SK-N-SH treated with all-trans-retinoic acid at 6 μM for 48 hours (cell line): ENCODE results near the gene COL3A1.

Experiments used
- ATAC-seq: fragments of 200-7000 bp; cut with Tn5 transposase; 3 replicates; pipeline ENCODE4 v1.9.1; 2020; ENCODE audit warnings: mild to moderate bottlenecking, moderate library complexity
- ARNTL ChIP-seq: fragments of 450-650 bp; formaldehyde crosslinking; IDR thresholded peaks from 2 replicates; pipeline ENCODE4 v1.5.0; 2020; ENCODE audit warnings: low read depth, mild to moderate bottlenecking, moderate library complexity, borderline replicate concordance
- BACH2 ChIP-seq: fragments of 250-450 bp; sonication (Bioruptor Pico); IDR thresholded peaks from 2 replicates; pipeline ENCODE4 v1.9.0; 2021; ENCODE audit warnings: mild to moderate bottlenecking, borderline replicate concordance
- CSDC2 ChIP-seq: fragments of 250-450 bp; sonication (Bioruptor Pico); IDR thresholded peaks from 2 replicates; pipeline ENCODE4 v1.5.0; 2020; ENCODE audit warnings: mild to moderate bottlenecking, moderate library complexity
- ESRRG ChIP-seq: fragments of 250-450 bp; sonication (Bioruptor Pico); IDR thresholded peaks from 2 replicates; pipeline ENCODE4 v1.6.1; 2021; ENCODE audit warnings: mild to moderate bottlenecking
- GLIS3 ChIP-seq: fragments of 250-450 bp; sonication (Bioruptor Pico); IDR thresholded peaks from 2 replicates; pipeline ENCODE4 v1.5.0; 2020; ENCODE audit warnings: mild to moderate bottlenecking, moderate library complexity
- ISL1 ChIP-seq: fragments of 250-450 bp; sonication (Bioruptor Pico); IDR thresholded peaks from 2 replicates; pipeline ENCODE4 v2.1.2; 2022; ENCODE audit warnings: mild to moderate bottlenecking, moderate library complexity
- OSR1 ChIP-seq: fragments of 250-450 bp; sonication (Bioruptor Pico); IDR thresholded peaks from 2 replicates; pipeline ENCODE4 v1.8.0; 2022; ENCODE audit warnings: moderate library complexity, mild to moderate bottlenecking, inconsistent platforms
- PPARA ChIP-seq: fragments of 250-450 bp; sonication (Bioruptor Pico); IDR thresholded peaks from 2 replicates; pipeline ENCODE4 v1.5.0; 2020; ENCODE audit warnings: mild to moderate bottlenecking, borderline replicate concordance
- RARB ChIP-seq: fragments of 250-450 bp; sonication (Bioruptor Pico); IDR thresholded peaks from 2 replicates; pipeline ENCODE4 v1.8.0; 2021; ENCODE audit warnings: mild to moderate bottlenecking, moderate library complexity
- SNAI2 ChIP-seq: fragments of 250-450 bp; sonication (Bioruptor Pico); IDR thresholded peaks from 2 replicates; pipeline ENCODE4 v1.5.0; 2020; ENCODE audit warnings: mild to moderate bottlenecking, moderate library complexity
- TCF4 ChIP-seq: fragments of 250-450 bp; sonication (Bioruptor Pico); IDR thresholded peaks from 2 replicates; pipeline ENCODE4 v1.8.0; 2021; ENCODE audit warnings: mild to moderate bottlenecking, moderate library complexity, borderline replicate concordance
- TOX ChIP-seq: fragments of 250-450 bp; sonication (Bioruptor Pico); IDR thresholded peaks from 2 replicates; pipeline ENCODE4 v1.8.0; 2021; ENCODE audit warnings: mild to moderate bottlenecking, moderate library complexity, borderline replicate concordance
- TSHZ2 ChIP-seq: fragments of 250-450 bp; sonication (Bioruptor Pico); IDR thresholded peaks from 2 replicates; pipeline ENCODE4 v1.5.0; 2020; ENCODE audit warnings: mild to moderate bottlenecking, moderate library complexity
- ZC3H10 ChIP-seq: fragments of 250-450 bp; sonication (Bioruptor Pico); IDR thresholded peaks from 2 replicates; pipeline ENCODE4 v1.5.1; 2021; ENCODE audit warnings: mild to moderate bottlenecking, moderate library complexity
- ZFP3 ChIP-seq: fragments of 250-450 bp; sonication (Bioruptor Pico); IDR thresholded peaks from 2 replicates; pipeline ENCODE4 v1.5.0; 2020; ENCODE audit warnings: mild to moderate bottlenecking, moderate library complexity
- ZNF565 ChIP-seq: fragments of 450-650 bp; formaldehyde crosslinking; conservative IDR thresholded peaks from 2 replicates; pipeline ENCODE4 v1.5.0; 2020; ENCODE audit warnings: low read depth, mild to moderate bottlenecking, moderate library complexity
- ZNF8 ChIP-seq: fragments of 450-650 bp; formaldehyde crosslinking; IDR thresholded peaks from 2 replicates; pipeline ENCODE4 v1.5.0; 2020; ENCODE audit warnings: mild to moderate bottlenecking, moderate library complexity
- TF ChIP-seq, protein P1 (sequence below): fragments of 250-450 bp; sonication (Bioruptor Pico); IDR thresholded peaks from 2 replicates; pipeline ENCODE4 v1.8.0; 2020; ENCODE audit warnings: mild to moderate bottlenecking, moderate library complexity, borderline replicate concordance
- TF ChIP-seq, protein P2 (sequence below): fragments of 250-450 bp; sonication (Bioruptor Pico); IDR thresholded peaks from 2 replicates; pipeline ENCODE4 v1.8.0; 2021; ENCODE audit warnings: low read depth, mild to moderate bottlenecking, moderate library complexity, borderline replicate concordance
- TF ChIP-seq, protein P3 (sequence below): fragments of 250-450 bp; sonication (Bioruptor Pico); IDR thresholded peaks from 2 replicates; pipeline ENCODE4 v1.5.1; 2021; ENCODE audit warnings: mild to moderate bottlenecking, moderate library complexity

COL3A1 gene

GRCh38 chr2:188957646-188958045 is 16.5 kb upstream of the COL3A1 start (continued):
- no peak for TF ChIP-seq ZC3H10 (CRISPR knock-in tag)
- TF ChIP-seq ARNTL (CRISPR knock-in tag), result no peak
- TF ChIP-seq ESRRG (CRISPR knock-in tag), result no peak
- TF ChIP-seq, protein P1, sequence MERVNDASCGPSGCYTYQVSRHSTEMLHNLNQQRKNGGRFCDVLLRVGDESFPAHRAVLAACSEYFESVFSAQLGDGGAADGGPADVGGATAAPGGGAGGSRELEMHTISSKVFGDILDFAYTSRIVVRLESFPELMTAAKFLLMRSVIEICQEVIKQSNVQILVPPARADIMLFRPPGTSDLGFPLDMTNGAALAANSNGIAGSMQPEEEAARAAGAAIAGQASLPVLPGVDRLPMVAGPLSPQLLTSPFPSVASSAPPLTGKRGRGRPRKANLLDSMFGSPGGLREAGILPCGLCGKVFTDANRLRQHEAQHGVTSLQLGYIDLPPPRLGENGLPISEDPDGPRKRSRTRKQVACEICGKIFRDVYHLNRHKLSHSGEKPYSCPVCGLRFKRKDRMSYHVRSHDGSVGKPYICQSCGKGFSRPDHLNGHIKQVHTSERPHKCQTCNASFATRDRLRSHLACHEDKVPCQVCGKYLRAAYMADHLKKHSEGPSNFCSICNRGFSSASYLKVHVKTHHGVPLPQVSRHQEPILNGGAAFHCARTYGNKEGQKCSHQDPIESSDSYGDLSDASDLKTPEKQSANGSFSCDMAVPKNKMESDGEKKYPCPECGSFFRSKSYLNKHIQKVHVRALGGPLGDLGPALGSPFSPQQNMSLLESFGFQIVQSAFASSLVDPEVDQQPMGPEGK (CRISPR knock-in tag), result no peak
- no peak for TF ChIP-seq SNAI2 (CRISPR knock-in tag)
- no peak for TF ChIP-seq GLIS3 (CRISPR knock-in tag)
- TF ChIP-seq CSDC2 (CRISPR knock-in tag), result no peak

- no peak for ATAC-seq
- no peak for TF ChIP-seq ESRRG (CRISPR knock-in tag)
- no peak for TF ChIP-seq ZFP3 (CRISPR knock-in tag)
- no peak for TF ChIP-seq RARB
- no peak for TF ChIP-seq SNAI2 (CRISPR knock-in tag)
- TF ChIP-seq OSR1, result no peak
- no peak for TF ChIP-seq TOX (CRISPR knock-in tag)
- no peak for TF ChIP-seq CSDC2 (CRISPR knock-in tag)
- no peak for TF ChIP-seq ARNTL (CRISPR knock-in tag)
Measured at GRCh38 chr2:188963741-188964140, 10.4 kb upstream of the COL3A1 start.

GRCh38 chr2:188964976-188965546 is 9.1 kb upstream of the COL3A1 start:
- TF ChIP-seq TOX (CRISPR knock-in tag) (no peak), TCF4 (CRISPR knock-in tag) (no peak), OSR1 (no peak), ISL1 (CRISPR knock-in tag) (no peak), ZNF8 (CRISPR knock-in tag) (no peak), BACH2 (no peak), RARB (no peak), ESRRG (CRISPR knock-in tag) (no peak), ZNF565 (CRISPR knock-in tag) (no peak), SNAI2 (CRISPR knock-in tag) (no peak)
- TF ChIP-seq, protein P2, sequence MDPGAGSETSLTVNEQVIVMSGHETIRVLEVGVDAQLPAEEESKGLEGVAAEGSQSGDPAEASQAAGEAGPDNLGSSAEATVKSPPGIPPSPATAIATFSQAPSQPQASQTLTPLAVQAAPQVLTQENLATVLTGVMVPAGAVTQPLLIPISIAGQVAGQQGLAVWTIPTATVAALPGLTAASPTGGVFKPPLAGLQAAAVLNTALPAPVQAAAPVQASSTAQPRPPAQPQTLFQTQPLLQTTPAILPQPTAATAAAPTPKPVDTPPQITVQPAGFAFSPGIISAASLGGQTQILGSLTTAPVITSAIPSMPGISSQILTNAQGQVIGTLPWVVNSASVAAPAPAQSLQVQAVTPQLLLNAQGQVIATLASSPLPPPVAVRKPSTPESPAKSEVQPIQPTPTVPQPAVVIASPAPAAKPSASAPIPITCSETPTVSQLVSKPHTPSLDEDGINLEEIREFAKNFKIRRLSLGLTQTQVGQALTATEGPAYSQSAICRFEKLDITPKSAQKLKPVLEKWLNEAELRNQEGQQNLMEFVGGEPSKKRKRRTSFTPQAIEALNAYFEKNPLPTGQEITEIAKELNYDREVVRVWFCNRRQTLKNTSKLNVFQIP (CRISPR knock-in tag), result no peak
- TF ChIP-seq, protein P3, sequence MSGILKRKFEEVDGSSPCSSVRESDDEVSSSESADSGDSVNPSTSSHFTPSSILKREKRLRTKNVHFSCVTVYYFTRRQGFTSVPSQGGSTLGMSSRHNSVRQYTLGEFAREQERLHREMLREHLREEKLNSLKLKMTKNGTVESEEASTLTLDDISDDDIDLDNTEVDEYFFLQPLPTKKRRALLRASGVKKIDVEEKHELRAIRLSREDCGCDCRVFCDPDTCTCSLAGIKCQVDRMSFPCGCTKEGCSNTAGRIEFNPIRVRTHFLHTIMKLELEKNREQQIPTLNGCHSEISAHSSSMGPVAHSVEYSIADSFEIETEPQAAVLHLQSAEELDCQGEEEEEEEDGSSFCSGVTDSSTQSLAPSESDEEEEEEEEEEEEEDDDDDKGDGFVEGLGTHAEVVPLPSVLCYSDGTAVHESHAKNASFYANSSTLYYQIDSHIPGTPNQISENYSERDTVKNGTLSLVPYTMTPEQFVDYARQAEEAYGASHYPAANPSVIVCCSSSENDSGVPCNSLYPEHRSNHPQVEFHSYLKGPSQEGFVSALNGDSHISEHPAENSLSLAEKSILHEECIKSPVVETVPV (CRISPR knock-in tag), result no peak
- no peak for ATAC-seq

DNA sequence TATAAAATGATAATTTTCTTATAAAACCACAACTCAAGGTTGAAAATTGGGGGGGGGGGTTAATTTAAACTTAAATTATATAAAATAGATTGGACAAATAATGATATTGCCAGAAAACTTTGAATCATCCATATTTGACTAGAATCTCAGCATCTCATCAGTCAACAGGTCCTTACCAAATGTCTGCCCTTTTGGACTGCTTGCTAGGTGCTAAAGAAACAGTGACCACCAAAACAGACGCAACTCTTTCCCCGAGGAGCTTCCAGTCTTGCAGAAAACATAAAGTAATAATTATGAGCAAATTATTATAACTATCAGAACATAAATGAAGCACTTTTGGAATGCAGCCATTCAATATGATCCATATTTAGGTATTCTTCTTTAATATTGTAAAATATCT is 8.6 kb upstream of the COL3A1 start:
- ATAC-seq, result no peak

DNA sequence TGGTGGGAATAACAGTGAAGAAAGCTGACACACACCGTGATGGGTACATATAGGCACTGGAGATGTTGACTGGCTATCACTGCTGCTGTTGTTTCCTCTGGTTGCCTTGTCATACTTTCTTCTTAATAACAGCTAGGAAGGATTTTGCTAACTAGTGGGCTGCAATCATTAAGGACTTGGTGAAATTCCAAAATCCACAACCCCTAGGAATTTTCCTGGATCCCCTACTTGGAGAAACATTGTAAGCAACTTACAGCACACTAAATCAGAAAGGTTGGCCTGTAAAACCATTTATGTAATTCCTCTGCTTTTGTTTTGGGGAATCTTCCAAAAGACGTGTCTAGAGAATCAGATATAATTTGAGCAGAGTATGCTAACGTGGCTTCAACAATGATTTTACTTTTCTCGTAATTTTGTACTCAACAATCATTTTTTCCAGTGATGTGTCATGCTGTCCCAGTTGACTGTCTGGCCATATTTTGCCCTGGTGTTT is 8.0 kb upstream of the COL3A1 start:
- TF ChIP-seq ZNF8 (CRISPR knock-in tag) (no peak), SNAI2 (CRISPR knock-in tag) (no peak), ZC3H10 (CRISPR knock-in tag) (no peak)
- ATAC-seq, result no peak

More for the DNA sequence above, 8.6 kb upstream of the COL3A1 start:
- TF ChIP-seq PPARA (CRISPR knock-in tag) (no peak), ZNF8 (CRISPR knock-in tag) (no peak), GLIS3 (CRISPR knock-in tag) (no peak), OSR1 (no peak)

DNA sequence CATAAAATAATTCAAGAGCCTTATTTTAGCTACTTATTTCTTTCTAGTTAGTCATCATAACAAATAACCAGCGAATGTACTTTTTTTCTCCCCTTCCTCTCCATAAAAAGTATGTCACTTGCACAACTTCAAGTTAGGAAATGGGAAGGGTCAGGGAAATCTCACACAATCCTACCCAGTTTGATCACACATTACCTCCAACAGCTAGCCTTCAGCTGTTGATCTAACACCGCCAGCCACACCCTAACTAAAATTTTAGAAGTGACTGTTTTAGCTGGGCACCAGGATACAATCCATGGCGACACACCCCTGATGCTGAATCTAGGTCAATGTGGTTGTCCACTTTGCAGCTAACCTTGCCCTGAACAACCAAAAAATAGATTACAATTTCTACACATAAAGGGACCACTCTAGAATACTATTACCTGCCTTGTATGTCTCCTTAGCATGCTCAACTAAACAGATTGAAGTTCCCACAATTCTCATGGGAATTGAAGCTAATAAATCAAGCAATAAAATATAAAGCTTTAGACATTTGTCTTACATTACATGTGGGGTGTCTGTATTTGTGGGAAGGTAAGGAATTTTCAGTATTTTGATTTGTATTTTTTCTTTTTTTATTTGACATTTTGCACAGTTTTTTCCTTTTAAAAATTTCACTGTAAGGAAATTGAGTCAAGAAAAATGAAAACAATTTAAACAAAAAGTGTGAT is 7.3 kb upstream of the COL3A1 start:
- ATAC-seq, result no peak
- TF ChIP-seq TSHZ2 (CRISPR knock-in tag), result no peak
- TF ChIP-seq, protein P1 (CRISPR knock-in tag), result no peak
- no peak for TF ChIP-seq BACH2
- TF ChIP-seq ZNF8 (CRISPR knock-in tag), result no peak
- no peak for TF ChIP-seq RARB
- no peak for TF ChIP-seq ISL1 (CRISPR knock-in tag)
